ENCODE measurements around the gene CYCS.

Gene CYCS

DNA sequence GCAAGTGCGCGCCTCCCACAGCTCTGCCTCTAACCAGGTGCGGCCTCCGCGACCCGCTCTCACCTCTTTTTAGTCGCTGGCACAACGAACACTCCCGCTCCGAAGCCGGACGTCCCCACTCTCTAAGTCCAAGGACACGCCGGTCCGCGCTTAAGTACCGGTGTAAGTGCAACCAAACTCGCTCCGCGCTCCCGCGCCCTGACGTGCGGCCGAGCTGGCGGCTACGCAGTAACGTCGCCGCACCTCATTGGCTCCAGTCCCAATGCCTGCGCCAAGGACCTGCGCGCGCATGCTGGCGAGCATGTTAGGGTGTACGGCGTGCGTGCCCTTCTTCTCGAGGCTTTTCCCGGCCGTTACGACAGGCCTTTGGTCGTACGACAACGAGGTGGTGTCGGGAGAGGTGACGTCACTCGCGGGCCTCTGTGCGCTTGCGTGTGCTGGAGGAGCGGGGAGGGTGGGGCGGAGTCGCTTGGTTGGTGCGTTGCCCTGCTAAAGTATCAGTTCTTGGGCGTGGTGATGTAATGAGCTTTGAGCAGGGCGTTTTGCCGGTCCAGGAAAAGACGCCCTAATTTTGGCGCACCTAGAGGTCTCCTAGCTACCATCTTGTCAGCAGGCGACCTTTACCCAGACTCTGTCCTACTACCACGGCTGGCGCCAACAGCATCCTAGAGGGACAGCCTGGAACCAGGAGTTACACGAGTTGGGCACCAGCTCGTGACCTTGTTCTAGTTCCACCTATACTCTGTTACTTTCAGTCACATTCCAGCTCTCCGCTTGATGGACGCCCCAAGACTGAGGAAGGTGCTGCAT, at the start of gene CYCS:
Gene CYCS (minus strand): TSS at position 124 of the 810 bp plus-strand sequence. CDS start 1,141 bp downstream, outside the sequence.
- peak; percentile 100 for DNase-seq

GRCh38 chr7:25173184-25173583, 48.1 kb upstream of the CYCS start:
- DNase-seq: no peak

GRCh38 chr7:25171516-25171915, 46.5 kb upstream of the CYCS start:
- DNase-seq: no peak

- no peak for DNase-seq
Measured at GRCh38 chr7:25171071-25171470, 46.0 kb upstream of the CYCS start.

- no peak for DNase-seq
Measured at GRCh38 chr7:25169683-25170082, 44.6 kb upstream of the CYCS start.

GRCh38 chr7:25168145-25168544, 43.1 kb upstream of the CYCS start:
- no peak for DNase-seq

DNA sequence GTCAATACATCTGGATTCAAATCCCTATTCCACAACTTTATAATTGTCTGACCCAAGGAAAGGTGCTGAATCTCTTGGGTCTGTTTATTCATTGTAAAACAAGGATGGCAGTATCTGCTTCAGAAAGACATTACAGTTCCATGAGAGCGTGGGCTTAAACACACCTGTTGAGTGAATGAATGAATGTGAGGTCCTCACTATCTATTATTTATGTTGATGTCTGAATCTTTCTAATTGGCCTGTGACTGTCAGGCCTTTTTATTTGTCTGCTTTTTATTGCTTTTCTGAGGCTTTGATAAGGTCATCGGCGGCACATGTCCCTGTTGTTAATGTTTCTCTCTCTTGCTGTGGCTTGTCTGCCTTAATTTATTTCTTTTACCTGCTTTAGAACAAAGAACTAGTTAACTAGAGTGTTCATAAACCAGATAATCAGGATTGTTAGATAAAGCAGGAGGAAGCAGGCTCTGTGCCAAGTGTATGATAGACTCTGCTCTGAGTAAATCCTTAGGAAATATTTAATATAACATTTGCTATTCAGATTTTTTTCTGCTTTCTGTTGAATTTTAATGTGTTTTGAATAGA, 42.3 kb upstream of the CYCS start:
- DNase-seq: no peak

DNA sequence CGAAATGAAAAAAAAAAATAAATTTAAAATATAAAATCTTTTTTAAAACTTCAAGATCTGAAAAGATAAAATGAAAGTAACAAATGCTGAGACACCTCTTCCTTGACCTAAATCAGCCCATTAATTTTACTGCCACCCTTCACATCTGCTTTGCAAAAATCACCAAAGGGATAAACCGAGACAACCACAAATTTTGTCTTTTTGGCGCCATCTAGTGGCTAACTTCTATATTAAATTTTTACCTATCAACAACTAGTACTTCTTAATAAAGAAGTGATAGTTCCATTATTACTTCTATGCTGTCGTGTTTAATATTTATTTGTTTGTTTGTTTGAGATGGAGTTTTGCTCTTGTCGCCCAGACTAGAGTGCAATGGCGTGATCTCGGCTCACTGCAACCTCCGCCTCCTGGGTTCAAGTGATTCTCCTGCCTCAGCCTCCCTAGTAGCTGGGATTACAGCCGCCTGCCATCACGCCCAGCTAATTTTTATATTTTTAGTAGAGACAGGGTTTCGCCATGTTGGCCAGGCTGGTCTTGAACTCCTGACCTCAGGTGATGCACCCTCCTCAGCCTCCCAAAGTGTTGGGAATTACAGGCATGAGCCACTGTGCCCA, 35.0 kb upstream of the CYCS start:
- DNase-seq: peak; percentile 53

- no peak for DNase-seq
Measured at GRCh38 chr7:25158966-25159365, 33.9 kb upstream of the CYCS start.

GRCh38 chr7:25151773-25152172, 26.7 kb upstream of the CYCS start:
- DNase-seq: no peak

- no peak for DNase-seq
Measured at GRCh38 chr7:25149836-25150235, 24.8 kb upstream of the CYCS start.

- no peak for DNase-seq
Measured at GRCh38 chr7:25148772-25149575, 23.9 kb upstream of the CYCS start.

DNA sequence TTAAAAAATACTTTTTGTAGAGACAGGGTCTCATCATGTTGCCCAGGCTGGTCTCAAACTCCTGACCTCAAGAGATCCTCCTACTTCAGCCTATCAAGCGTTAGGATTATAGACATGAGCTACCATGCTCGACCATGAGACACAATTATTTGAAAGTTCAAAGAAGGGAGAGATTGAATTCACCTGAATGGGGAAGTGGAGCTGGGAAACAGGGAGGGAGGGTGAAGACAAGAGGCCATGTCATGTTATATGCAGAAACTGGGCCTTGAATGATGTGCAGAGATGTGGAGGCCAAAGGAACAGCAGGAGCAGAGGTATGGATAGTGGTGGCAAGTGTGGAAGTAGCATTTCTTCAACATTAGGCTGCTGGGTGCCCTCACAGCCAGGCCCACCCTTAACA, 18.7 kb upstream of the CYCS start:
- DNase-seq: no peak

DNA sequence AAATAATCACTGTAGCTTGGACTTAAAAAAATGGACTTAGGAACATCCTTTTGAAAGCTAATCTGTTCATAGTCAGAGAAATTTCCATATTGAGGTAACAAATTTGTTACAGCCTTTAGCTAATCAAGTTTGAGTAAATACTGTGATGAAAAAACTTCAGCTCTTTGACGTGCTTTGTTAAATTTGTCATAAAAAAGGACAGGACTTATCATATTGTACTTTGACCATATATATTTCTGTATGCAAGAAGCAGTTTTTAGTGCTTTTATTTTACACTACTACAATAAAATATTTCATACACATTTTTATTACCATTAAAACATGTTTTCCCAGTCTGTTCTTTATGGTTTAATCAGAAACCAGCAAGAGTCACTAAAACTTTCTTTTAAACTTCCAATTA, 14.5 kb upstream of the CYCS start:
- DNase-seq: no peak

DNA sequence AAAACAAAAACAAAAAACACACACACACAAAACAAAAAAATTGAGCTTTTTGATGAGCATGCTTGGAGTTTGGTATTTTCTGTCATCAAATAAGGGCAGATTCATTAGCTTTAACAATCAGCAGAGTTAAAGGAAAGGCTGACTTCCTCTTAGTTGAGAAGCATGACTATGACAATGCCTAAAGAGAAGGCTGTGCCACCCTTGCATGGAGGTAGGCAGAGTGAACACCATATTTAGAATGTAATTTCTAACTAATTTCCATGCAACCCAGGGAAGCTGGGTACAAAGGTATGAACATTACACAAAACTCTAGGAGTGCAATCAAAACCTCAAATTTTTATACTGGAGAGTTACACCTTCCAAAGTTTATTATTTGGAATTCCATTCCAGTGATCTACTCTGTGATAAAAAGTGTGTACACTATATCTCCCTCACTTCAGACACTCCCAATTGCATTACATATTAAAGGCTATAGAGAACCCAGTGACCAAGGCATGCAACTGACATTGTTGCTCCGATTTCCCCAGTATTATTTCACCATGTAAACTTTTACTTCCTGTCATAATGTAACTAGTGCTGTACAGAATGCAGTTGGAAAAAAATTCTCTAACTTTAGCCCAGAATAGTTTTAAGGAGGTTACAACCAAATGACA, 9.4 kb upstream of the CYCS start:
- no peak for DNase-seq

DNA sequence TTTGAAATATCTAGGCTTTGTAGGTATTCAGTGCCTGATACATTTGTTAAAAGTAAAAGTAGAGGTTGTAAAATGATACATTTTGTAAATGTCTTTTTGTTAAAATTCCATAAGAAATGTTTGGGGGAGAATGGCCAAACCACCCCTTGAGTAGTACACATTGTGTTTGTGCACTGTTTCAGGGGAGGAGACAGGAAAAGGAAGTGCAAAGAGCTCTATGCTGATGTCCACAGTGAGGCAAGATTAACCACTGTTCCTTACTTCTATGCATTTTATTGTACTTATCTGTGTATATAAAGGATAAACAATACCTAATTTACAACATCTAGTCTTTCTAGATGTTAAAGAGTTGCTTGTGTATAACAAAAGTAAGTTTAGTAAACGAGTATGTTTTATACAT, 7.4 kb upstream of the CYCS start:
- DNase-seq: no peak

- no peak for DNase-seq
Measured at GRCh38 chr7:25126751-25127150, 1.7 kb upstream of the CYCS start.

GRCh38 chr7:25124465-25125136, 459 bp downstream of the CYCS start:
- DNase-seq: peak; percentile 10

- DNase-seq: peak; percentile 49
Measured at GRCh38 chr7:25122373-25122772, 2.7 kb downstream of the CYCS start.

DNA sequence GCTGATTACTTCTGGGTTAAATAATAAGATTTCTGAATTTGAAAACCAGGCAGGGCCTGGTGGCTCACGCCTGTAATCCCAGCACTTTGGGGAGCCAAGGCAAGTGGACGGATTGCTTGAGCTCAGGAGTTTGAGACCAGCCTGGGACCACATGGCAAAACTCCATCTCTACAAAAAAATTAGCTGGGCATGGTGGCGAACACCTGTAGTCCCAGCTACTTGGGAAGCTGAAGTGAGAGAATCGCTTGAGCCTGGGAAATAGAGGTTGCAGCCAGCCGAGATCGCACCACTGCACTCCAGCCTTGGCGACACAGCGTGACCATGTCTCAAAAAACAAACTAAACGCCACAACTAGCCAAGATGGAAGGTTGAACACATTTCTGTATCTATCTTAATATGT, 3.5 kb downstream of the CYCS start:
- DNase-seq: no peak

GRCh38 chr7:25119102-25119501, 6.0 kb downstream of the CYCS start:
- no peak for DNase-seq

GRCh38 chr7:25118048-25118753, 6.9 kb downstream of the CYCS start:
- no peak for DNase-seq

All from HCEC 1CT (cell line).